ENCODE results near the gene SYT7.

Gene SYT7

GRCh38 chr11:61609000-61609979 lies 28.4 kb upstream of the SYT7 start:
- DNase-seq (ENCODE audit: low spot score): no peak
- TF ChIP-seq CTCF (IDR thresholded peaks at IDR 0.05; ENCODE audit: borderline replicate concordance, control extremely low read depth, extremely low read depth, insufficient read depth, missing control alignments): no peak
- in situ Hi-C loops (cut with MboI; ENCODE audit: low sequenced_read_pairs, unreplicated experiment): no loop called here

- DNase-seq (ENCODE audit: low spot score): no peak
- in situ Hi-C loops (cut with MboI; ENCODE audit: low sequenced_read_pairs, unreplicated experiment): no loop called here
- no peak for TF ChIP-seq CTCF (IDR thresholded peaks at IDR 0.05; ENCODE audit: borderline replicate concordance, control extremely low read depth, extremely low read depth, insufficient read depth, missing control alignments)
Measured at GRCh38 chr11:61607920-61608599, 27.2 kb upstream of the SYT7 start.

- in situ Hi-C loops (cut with MboI; ENCODE audit: low sequenced_read_pairs, unreplicated experiment): no loop called here
- TF ChIP-seq CTCF (IDR thresholded peaks at IDR 0.05; ENCODE audit: borderline replicate concordance, control extremely low read depth, extremely low read depth, insufficient read depth, missing control alignments): no peak
- no peak for DNase-seq (ENCODE audit: low spot score)
Measured at GRCh38 chr11:61607426-61607825, 26.6 kb upstream of the SYT7 start.

GRCh38 chr11:61603667-61604066 lies 22.8 kb upstream of the SYT7 start:
- no peak for DNase-seq (ENCODE audit: low spot score)
- in situ Hi-C loops (cut with MboI; ENCODE audit: low sequenced_read_pairs, unreplicated experiment): no loop called here
- TF ChIP-seq CTCF (IDR thresholded peaks at IDR 0.05; ENCODE audit: borderline replicate concordance, control extremely low read depth, extremely low read depth, insufficient read depth, missing control alignments): no peak

- in situ Hi-C loops (cut with MboI; ENCODE audit: low sequenced_read_pairs, unreplicated experiment): no loop called here
- no peak for TF ChIP-seq CTCF (IDR thresholded peaks at IDR 0.05; ENCODE audit: borderline replicate concordance, control extremely low read depth, extremely low read depth, insufficient read depth, missing control alignments)
- DNase-seq (ENCODE audit: low spot score): no peak
Measured at GRCh38 chr11:61602775-61603569, 22.1 kb upstream of the SYT7 start.

- in situ Hi-C loops (cut with MboI; ENCODE audit: low sequenced_read_pairs, unreplicated experiment): no loop called here
Measured at GRCh38 chr11:61601512-61601911, 20.6 kb upstream of the SYT7 start.

More at GRCh38 chr11:61601512-61601911, 20.6 kb upstream of the SYT7 start:
- no peak for TF ChIP-seq CTCF (IDR thresholded peaks at IDR 0.05; ENCODE audit: borderline replicate concordance, control extremely low read depth, extremely low read depth, insufficient read depth, missing control alignments)
- no peak for DNase-seq (ENCODE audit: low spot score)

Measured in GM13976 (cell line).